H1 (cell line): ENCODE measurements around the gene PTPRJ. TPM values are rescaled to one million over a fixed set of nuclear protein-coding genes. Genes with fewer than 3 reads are reported as not detected.

Experiments used
- HDAC6 ChIP-seq: IDR thresholded peaks from one replicate; pipeline ENCODE4 v1.7.1; 2012; ENCODE audit warnings: low read depth, mild to moderate bottlenecking, inconsistent platforms, low read length, moderate library complexity
- polyA plus RNA-seq, 7 experiments: library from polyadenylated mRNA; depleted of rRNA in 3 of 7; stranded (reverse) in 5 of 7; unstranded in 2 of 7; fragments of >200 nt in 5 of 7; fragments of 200-250 nt in 2 of 7; gene quantifications; 1 replicate in 5 of 7; 2 replicates in 1 of 7; 4 replicates in 1 of 7; pipeline versions ENCODE4 v1.2.1 to v1.2.3, GENCODE V29; 2011 to 2013; ENCODE audit warnings: missing spikeins in 2 of 7, mixed read lengths in 2 of 7
- total RNA-seq: library from RNA; stranded (reverse); fragmentation: NEBNext Ultra II Directional; extraction: Animal tissue kit (Norgen Biotek cat#: 25700); gene quantifications from 2 replicates; pipeline ENCODE4 v1.2.1, GENCODE V29; 2021

Gene PTPRJ
- total and polyA plus RNA-seq, 2 of the 8 experiments (the other 6 are each of a cell fraction or from before 2014, with no cell fraction given): 4.4 to 22.6 TPM

- TF ChIP-seq HDAC6: no peak
These were observed 60.6 kb downstream of the PTPRJ start (continued) for GRCh38 chr11:48040830-48041444.
